Activated B cell treated with CpG ODN at 0.5 μM for 24 hours (primary cell): ENCODE data around the gene CSNK1G1. TPM values are rescaled to one million over a fixed set of nuclear protein-coding genes. Genes with fewer than 3 reads are reported as not detected.

ENCODE experiments used
- ATAC-seq: fragments of 200-7000 bp; cut with Tn5 transposase; one replicate; pipeline ENCODE4 v1.10.0; 2021; ENCODE audit warnings: low read depth, mild to moderate bottlenecking, moderate library complexity
- CTCF ChIA-PET: fragments of 350-600 bp; sonication (Branson Sonifier 250); formaldehyde crosslinking; loops from one replicate; lab custom pipeline; 2021; ENCODE audit warnings: antibody characterized with exemption; lab: Charles Lee
- POLR2A ChIA-PET: fragments of 350-600 bp; sonication (Branson Sonifier 250); formaldehyde crosslinking; loops from one replicate; lab custom pipeline; 2021; ENCODE audit warnings: antibody characterized with exemption; lab: Charles Lee
- DNase-seq: peaks from one replicate; pipeline ENCODE4 v3.0.0; 2022
- H3K27ac Mint-ChIP-seq: one replicate; pipeline ENCODE4 v1.8.0; 2020; ENCODE audit warnings: mixed read lengths
- H3K27me3 Mint-ChIP-seq: one replicate; pipeline ENCODE4 v1.8.0; 2021; ENCODE audit warnings: mixed read lengths
- H3K36me3 Mint-ChIP-seq: one replicate; pipeline ENCODE4 v1.8.0; 2021; ENCODE audit warnings: low read depth, mixed read lengths
- H3K4me1 Mint-ChIP-seq: one replicate; pipeline ENCODE4 v1.8.0; 2021; ENCODE audit warnings: mixed read lengths
- H3K4me3 Mint-ChIP-seq: one replicate; pipeline ENCODE4 v1.8.0; 2020; ENCODE audit warnings: mild to moderate bottlenecking, mixed read lengths
- H3K9me3 Mint-ChIP-seq: one replicate; pipeline ENCODE4 v1.8.0; 2020; ENCODE audit warnings: mixed read lengths
- CTCF ChIP-seq: fragments of 200-600 bp; IDR thresholded peaks from one replicate; pipeline ENCODE4 v1.8.0; 2022; ENCODE audit warnings: antibody characterized with exemption, mild to moderate bottlenecking
- intact Hi-C: fragments of 100-400 bp; cut with micrococcal nuclease; formaldehyde crosslinking; loops from one replicate; pipeline ENCODE4 v1.15.1; 2024
- total RNA-seq: library from RNA; stranded (reverse); gene quantifications from 2 replicates; pipeline ENCODE4 v1.2.3, GENCODE V29; 2022

Gene CSNK1G1
- total RNA-seq, 1 donor from 2014 or later = 26.6 TPM

- no peaks in the 10 kb centered on the region for H3K9me3 Mint-ChIP-seq
- CTCF ChIA-PET = no interaction called here
- H3K36me3 Mint-ChIP-seq = peaks cover 5% of the 10 kb centered on the region
- ATAC-seq (no peak), DNase-seq (no peak)
- POLR2A ChIA-PET = no interaction called here
- no peak for TF ChIP-seq CTCF
- H3K4me1 Mint-ChIP-seq = peaks cover 10% of the 10 kb centered on the region
- intact Hi-C loops = no loop called here
- no peaks in the 10 kb centered on the region for H3K27me3 Mint-ChIP-seq
- H3K27ac Mint-ChIP-seq = no peak overlapping the region
- H3K4me3 Mint-ChIP-seq = no peak overlapping the region
Measured at GRCh38 chr15:64236156-64236894, 119.6 kb downstream of the CSNK1G1 start.

- no peak overlapping the region for H3K4me3 Mint-ChIP-seq
- no peak for TF ChIP-seq CTCF
- DNase-seq (no peak), ATAC-seq (no peak)
- intact Hi-C loops = no loop called here
- ChIA-PET CTCF (no interaction called here), POLR2A (no interaction called here)
- H3K36me3 Mint-ChIP-seq = peaks cover 5% of the 10 kb centered on the region
- H3K9me3 Mint-ChIP-seq = no peaks in the 10 kb centered on the region
- no peaks in the 10 kb centered on the region for H3K27me3 Mint-ChIP-seq
- peaks cover 10% of the 10 kb centered on the region for H3K4me1 Mint-ChIP-seq
- no peak overlapping the region for H3K27ac Mint-ChIP-seq
Measured at GRCh38 chr15:64235552-64235951, 120.4 kb downstream of the CSNK1G1 start.

- Mint-ChIP-seq H3K27ac (no peak overlapping the region), H3K4me1 (peaks cover 10% of the 10 kb centered on the region), H3K27me3 (no peaks in the 10 kb centered on the region), H3K36me3 (no peaks in the 10 kb centered on the region), H3K9me3 (no peaks in the 10 kb centered on the region), H3K4me3 (no peak overlapping the region)
- CTCF ChIA-PET = no interaction called here
- ATAC-seq = no peak
- intact Hi-C loops = no loop called here
- POLR2A ChIA-PET = no interaction called here
- DNase-seq = no peak
- no peak for TF ChIP-seq CTCF
Measured at GRCh38 chr15:64233299-64233698, 122.7 kb downstream of the CSNK1G1 start.

GRCh38 chr15:64232400-64232799, 123.6 kb downstream of the CSNK1G1 start:
- Mint-ChIP-seq H3K27me3 (no peaks in the 10 kb centered on the region), H3K27ac (no peak overlapping the region), H3K36me3 (peaks cover under 1% of the 10 kb centered on the region), H3K4me1 (peaks cover 10% of the 10 kb centered on the region), H3K4me3 (no peak overlapping the region), H3K9me3 (no peaks in the 10 kb centered on the region)
- TF ChIP-seq CTCF = no peak
- DNase-seq (no peak), ATAC-seq (no peak)
- ChIA-PET POLR2A (no interaction called here), CTCF (no interaction called here)
- intact Hi-C loops = no loop called here

- DNase-seq = no peak
Measured at GRCh38 chr15:64229129-64229724, 126.7 kb downstream of the CSNK1G1 start.

More at GRCh38 chr15:64229129-64229724, 126.7 kb downstream of the CSNK1G1 start:
- Mint-ChIP-seq H3K9me3 (peaks cover 5% of the 10 kb centered on the region), H3K4me1 (peaks cover 7% of the 10 kb centered on the region), H3K4me3 (no peak overlapping the region), H3K27me3 (no peaks in the 10 kb centered on the region), H3K27ac (no peak overlapping the region), H3K36me3 (peaks cover 17% of the 10 kb centered on the region)
- ATAC-seq = no peak
- intact Hi-C loops = no loop called here
- CTCF ChIA-PET = no interaction called here
- no peak for TF ChIP-seq CTCF
- POLR2A ChIA-PET = no interaction called here
